ENCODE results near the gene FMNL2.

GRCh38 chr2:152409386-152410164, 74.6 kb downstream of the FMNL2 start:
- TF ChIP-seq CTCF (IDR thresholded peaks at IDR 0.05) (no peak), POLR2A (IDR thresholded peaks at IDR 0.05) (no peak), POLR2AphosphoS5 (IDR thresholded peaks at IDR 0.05) (no peak), EP300 (IDR thresholded peaks at IDR 0.05) (no peak)
